Transverse colon (tissue), 4 donors: ENCODE measurements around the gene ADAMTS14. TPM values are rescaled to one million over a fixed set of nuclear protein-coding genes. Genes with fewer than 3 reads are reported as not detected.

Source experiments
- DNase-seq: peaks from one replicate; pipeline ENCODE4 v3.0.0-alpha.2; 2019
- H3K27ac ChIP-seq, 4 donors: fragments of 200-600 bp; sonication (generic); 2 replicates each; pipeline ENCODE4 v1.5.1; 2016 to 2018; ENCODE audit warnings: inconsistent platforms in 4 of 4
- H3K27me3 ChIP-seq: fragments of 200-600 bp; sonication (generic); 2 replicates; pipeline ENCODE4 v1.5.1; 2017; ENCODE audit warnings: inconsistent platforms
- H3K36me3 ChIP-seq, 4 donors: fragments of 200-600 bp; sonication (generic); 2 replicates each; pipeline ENCODE4 v1.5.1; 2017 to 2019; ENCODE audit warnings: inconsistent platforms in 4 of 4
- H3K4me1 ChIP-seq, 4 donors: fragments of 200-600 bp; sonication (generic); 2 replicates each; pipeline ENCODE4 v1.5.1; 2017 to 2020; ENCODE audit warnings: inconsistent platforms in 4 of 4
- H3K4me3 ChIP-seq, 4 donors: fragments of 200-600 bp; sonication (generic); 1 replicate in 1 of 4; 2 replicates in 3 of 4; pipeline versions ENCODE4 v1.5.1 to v1.6.1; 2017 to 2019; ENCODE audit warnings: inconsistent platforms in 4 of 4
- H3K9me3 ChIP-seq, 2 donors: fragments of 200-600 bp; sonication (generic); 2 replicates each; pipeline ENCODE4 v1.5.1; 2017 to 2019; ENCODE audit warnings: inconsistent platforms in 2 of 2
- EP300 ChIP-seq: sonication (generic); formaldehyde crosslinking; IDR thresholded peaks from one replicate; pipeline ENCODE4 v1.6.1; 2017; ENCODE audit warnings: antibody characterized with exemption, low read depth
- POLR2A ChIP-seq: fragments of 450-650 bp; IDR thresholded peaks from one replicate; pipeline ENCODE4 v1.6.1; 2016; ENCODE audit warnings: antibody characterized with exemption, mild to moderate bottlenecking, moderate library complexity
- POLR2AphosphoS5 ChIP-seq, 3 donors: sonication (generic); formaldehyde crosslinking; IDR thresholded peaks; one replicate each; pipeline ENCODE4 v1.6.1; 2016; ENCODE audit warnings: antibody characterized with exemption in 3 of 3
- whole genome bisulfite sequencing, 2 donors: methylation state at CpG; one replicate each; pipeline ENCODE4 v1.1.5; 2018; ENCODE audit warnings: low coverage in 1 of 2; 5-methylcytosine and 5-hydroxymethylcytosine counted together
- in situ Hi-C, 4 donors: fragments of 200-750 bp; cut with MboI; loops; one replicate each; pipeline versions ENCODE4 v1.15.0 to v1.15.1; 2017; ENCODE audit warnings: low sequenced_read_pairs in 3 of 4, low pct_ligation_motif_present in 1 of 4, low pct_unique_long_range_greater_than_20kb in 1 of 4
- intact Hi-C: fragments of 100-400 bp; cut with DNase I; formaldehyde crosslinking; loops from one replicate; pipeline ENCODE4 v1.15.1; 2023; ENCODE audit warnings: low total_unique reads
- total RNA-seq, 4 donors: library from RNA; depleted of rRNA; stranded (reverse); fragments of >200 nt; gene quantifications; one replicate each; pipeline ENCODE4 v1.1.0, GENCODE V29; 2016
- TF ChIP-seq, protein P1 (sequence below), 5 experiments: fragments of 200-600 bp in 3 of 5; fragments of 450-650 bp in 2 of 5; sonication (generic) in 3 of 5; IDR thresholded peaks; 1 replicate in 2 of 5; 2 replicates in 3 of 5; pipeline ENCODE4 v1.5.1; 2016 to 2017; ENCODE audit warnings: antibody characterized with exemption in 5 of 5, inconsistent platforms in 3 of 5, mild to moderate bottlenecking in 2 of 5, moderate library complexity in 1 of 5

ADAMTS14 gene
- total RNA-seq, 4 donors from 2014 or later, result 0.95 to 3.8 (median 1.4) TPM

DNA sequence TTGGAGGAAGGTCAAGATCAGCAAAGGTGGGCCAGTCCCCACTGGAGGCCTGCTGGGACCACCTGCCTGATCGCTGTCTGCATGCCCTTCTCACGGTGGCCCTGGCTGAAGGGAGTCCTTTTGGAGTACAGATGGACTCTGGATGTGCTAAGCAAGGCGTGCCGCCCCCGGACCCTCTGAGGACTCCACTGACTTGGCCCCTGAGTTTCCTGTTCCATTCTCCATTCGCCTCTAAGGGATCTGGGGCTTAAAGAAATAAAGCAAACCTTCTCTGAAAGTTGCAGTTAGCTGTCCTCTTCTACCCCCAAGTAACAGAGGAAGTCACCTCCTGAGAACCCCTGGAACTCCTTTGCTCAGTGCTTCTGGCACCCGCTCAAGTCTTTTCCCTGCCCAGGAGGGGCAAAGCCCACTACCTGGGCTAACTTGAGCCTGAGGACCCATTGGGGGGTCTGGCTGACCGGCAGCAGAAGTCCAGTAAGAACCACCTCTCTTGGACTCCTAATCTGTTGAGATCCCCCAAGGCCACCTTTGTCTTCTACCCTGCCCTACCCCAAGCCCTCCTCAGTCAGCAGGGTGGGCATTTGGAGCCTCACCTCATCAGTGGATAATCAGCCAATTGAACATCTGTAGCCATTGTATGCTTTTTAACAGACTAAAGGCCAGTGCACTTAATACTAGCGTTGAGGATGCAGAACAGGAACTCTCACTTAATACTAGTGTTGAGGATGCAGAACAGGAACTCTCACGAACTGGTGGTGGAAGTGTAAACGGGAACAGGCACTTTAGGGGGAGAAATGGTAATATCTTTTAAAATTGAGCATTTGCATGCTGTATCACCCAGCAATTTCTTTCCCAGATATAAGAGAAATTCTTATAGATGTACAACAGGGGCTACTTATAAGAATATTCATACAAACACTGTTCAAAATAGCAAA lies 110.7 kb downstream of the ADAMTS14 start:
- TF ChIP-seq, protein P1, sequence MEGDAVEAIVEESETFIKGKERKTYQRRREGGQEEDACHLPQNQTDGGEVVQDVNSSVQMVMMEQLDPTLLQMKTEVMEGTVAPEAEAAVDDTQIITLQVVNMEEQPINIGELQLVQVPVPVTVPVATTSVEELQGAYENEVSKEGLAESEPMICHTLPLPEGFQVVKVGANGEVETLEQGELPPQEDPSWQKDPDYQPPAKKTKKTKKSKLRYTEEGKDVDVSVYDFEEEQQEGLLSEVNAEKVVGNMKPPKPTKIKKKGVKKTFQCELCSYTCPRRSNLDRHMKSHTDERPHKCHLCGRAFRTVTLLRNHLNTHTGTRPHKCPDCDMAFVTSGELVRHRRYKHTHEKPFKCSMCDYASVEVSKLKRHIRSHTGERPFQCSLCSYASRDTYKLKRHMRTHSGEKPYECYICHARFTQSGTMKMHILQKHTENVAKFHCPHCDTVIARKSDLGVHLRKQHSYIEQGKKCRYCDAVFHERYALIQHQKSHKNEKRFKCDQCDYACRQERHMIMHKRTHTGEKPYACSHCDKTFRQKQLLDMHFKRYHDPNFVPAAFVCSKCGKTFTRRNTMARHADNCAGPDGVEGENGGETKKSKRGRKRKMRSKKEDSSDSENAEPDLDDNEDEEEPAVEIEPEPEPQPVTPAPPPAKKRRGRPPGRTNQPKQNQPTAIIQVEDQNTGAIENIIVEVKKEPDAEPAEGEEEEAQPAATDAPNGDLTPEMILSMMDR (IDR thresholded peaks at IDR 0.05), result no peak
- no peak for TF ChIP-seq EP300
- TF ChIP-seq POLR2A, result no peak
- TF ChIP-seq POLR2AphosphoS5 (IDR thresholded peaks at IDR 0.05), result no peak
- Histone ChIP-seq H3K4me3 (no peak overlapping the region), H3K36me3 (no peaks in the 10 kb centered on the region), H3K27me3 (no peaks in the 10 kb centered on the region), H3K27ac (no peak overlapping the region), H3K4me1 (peaks cover 0 to 6% (median 1%) of the 10 kb centered on the region in 4 donors), H3K9me3 (no peaks in the 10 kb centered on the region)
- 52 to 79% methylated on average over 4 to 11 of the region's 11 CpGs for WGBS, 2 donors
- intact Hi-C loops (no loop called here), in situ Hi-C loops (no loop called here)
- DNase-seq, result no peak

DNA sequence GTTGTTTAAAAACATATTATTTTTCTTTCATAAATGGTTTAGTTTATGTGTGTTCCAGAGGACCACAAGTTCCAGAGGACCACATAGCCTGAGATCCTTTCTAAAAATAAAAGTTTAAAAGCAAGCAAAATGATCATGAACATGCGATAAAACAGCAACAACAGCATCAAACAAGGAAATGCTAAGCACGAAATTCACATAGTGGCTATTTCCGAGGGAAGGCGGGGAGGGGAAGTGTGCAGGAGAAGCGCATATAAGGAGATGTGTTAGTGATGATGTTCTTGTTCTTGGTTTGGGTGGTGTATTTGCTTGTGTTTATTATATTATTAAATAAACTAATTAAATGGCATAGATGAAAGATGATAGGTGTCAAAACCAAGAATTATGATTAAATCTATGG lies 111.7 kb downstream of the ADAMTS14 start:
- no peak for DNase-seq
- Histone ChIP-seq H3K4me1 (peaks cover 0 to 6% (median 1%) of the 10 kb centered on the region in 4 donors), H3K27me3 (no peaks in the 10 kb centered on the region), H3K36me3 (no peaks in the 10 kb centered on the region), H3K27ac (no peak overlapping the region), H3K4me3 (no peak overlapping the region), H3K9me3 (no peaks in the 10 kb centered on the region)
- intact Hi-C loops, result no loop called here
- TF ChIP-seq, protein P1 (IDR thresholded peaks at IDR 0.05), result no peak
- TF ChIP-seq POLR2AphosphoS5 (IDR thresholded peaks at IDR 0.05) (no peak), POLR2A (no peak), EP300 (no peak)
- 43 to 45% methylated on average over 5 of the region's 5 CpGs for WGBS, 2 donors
- in situ Hi-C loops, result no loop called here

DNA sequence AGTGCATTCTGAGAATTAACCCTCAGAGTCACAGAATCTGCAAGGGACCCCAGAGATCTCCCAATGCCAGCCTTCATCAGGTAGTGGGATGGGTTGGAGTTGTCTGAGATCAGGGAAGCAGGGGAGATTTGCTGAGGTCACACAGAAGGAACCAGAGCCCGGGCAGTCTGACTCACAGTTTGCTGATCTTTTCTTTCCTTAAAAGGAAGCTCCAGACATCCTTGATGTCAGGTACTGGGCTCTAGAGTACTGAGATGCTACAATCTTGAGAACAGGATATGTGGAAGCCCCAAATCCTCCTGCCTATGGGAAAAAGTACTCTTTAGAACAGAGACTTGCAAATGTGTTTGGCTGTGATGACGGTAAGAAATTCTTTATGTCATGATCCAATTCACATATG lies 112.2 kb downstream of the ADAMTS14 start:
- 40 to 76% methylated on average over 1 to 2 of the region's 2 CpGs for WGBS, 2 donors
- Histone ChIP-seq H3K36me3 (no peaks in the 10 kb centered on the region), H3K9me3 (no peaks in the 10 kb centered on the region), H3K27ac (no peak overlapping the region), H3K4me1 (peaks cover 0 to 6% (median 1%) of the 10 kb centered on the region in 4 donors), H3K4me3 (no peak overlapping the region), H3K27me3 (no peaks in the 10 kb centered on the region)
- TF ChIP-seq, protein P1 (IDR thresholded peaks at IDR 0.05), result no peak
- TF ChIP-seq POLR2AphosphoS5 (IDR thresholded peaks at IDR 0.05) (no peak), POLR2A (no peak), EP300 (no peak)
- in situ Hi-C loops, result no loop called here
- no peak for DNase-seq
- intact Hi-C loops, result no loop called here

DNA sequence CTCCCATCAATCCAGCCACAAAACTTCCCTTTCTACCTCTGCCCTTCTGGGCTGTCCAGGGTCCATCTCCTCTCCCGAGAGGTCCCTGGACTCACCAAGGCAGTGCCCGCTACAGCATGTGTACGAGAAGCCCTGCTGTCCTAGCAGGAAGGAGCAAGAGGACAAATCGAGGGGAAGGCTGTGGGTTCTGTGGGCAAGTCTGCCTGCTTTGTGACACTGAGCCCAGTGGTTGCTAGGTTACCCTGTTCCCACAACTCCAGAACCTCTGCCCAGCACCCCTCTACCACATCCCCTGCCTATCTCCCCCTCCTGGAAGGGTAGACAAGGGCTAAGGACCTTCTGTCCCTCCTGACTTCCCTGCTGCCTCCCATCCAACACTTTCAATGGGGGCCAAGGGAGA lies 112.9 kb downstream of the ADAMTS14 start, which contains the start of gene TBATA:
Gene TBATA, minus strand, starts transcription at position 188 of the 400 bp plus-strand sequence. CDS start 1,998 bp downstream, outside the sequence.
- intact Hi-C loops (no loop called here), in situ Hi-C loops (no loop called here)
- Histone ChIP-seq H3K4me1 (peaks cover 0 to under 1% (median 0%) of the 10 kb centered on the region in 4 donors), H3K9me3 (no peaks in the 10 kb centered on the region), H3K36me3 (no peaks in the 10 kb centered on the region), H3K27me3 (no peaks in the 10 kb centered on the region), H3K27ac (no peak within 1 kb of the TSS), H3K4me3 (no peak within 1 kb of the TSS)
- DNase-seq, result no peak
- 75 to 84% methylated on average over 4 of the region's 4 CpGs for WGBS, 2 donors
- TF ChIP-seq POLR2AphosphoS5 (IDR thresholded peaks at IDR 0.05) (no peak), POLR2A (no peak), EP300 (no peak)
- TF ChIP-seq, protein P1 (IDR thresholded peaks at IDR 0.05), result no peak
